Measurements from ENCODE around the gene IQCH. TPM values are rescaled to one million over a fixed set of nuclear protein-coding genes. Genes with fewer than 3 reads are reported as not detected.

IQCH gene
- total RNA-seq, 1 donor from 2014 or later = 1.5 TPM

DNA sequence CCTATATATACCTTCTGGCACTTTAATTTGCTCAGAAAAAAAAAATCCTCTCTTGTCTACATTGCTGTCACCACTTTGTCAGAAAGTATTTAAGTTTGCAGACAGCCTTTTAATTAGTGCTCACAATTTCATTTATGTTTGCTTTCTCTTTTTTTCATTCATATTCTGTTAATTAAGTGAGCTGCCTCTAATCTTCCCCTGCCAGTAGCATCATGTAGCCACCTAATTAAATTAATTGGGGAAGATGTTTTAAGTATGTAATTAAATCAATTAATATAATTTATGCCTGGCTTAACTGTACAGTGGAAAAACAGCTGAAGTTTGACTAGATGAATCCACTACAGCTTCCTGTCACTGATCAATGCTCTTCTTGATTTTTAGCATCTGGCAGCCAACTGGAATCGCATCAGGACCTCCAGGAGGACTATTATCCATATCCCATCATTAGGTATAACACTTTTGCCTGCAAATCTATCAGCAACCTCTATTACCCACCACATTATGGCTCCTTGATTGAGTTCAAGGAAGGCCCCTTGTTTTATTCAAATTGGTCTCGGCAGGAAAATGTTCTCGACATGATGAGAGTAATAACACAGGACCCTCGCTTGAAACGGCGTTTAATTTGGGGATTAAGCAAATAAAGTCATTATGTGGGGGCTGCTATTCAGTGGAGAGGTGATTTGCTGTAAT lies 118.5 kb downstream of the IQCH start:
- no peak for DNase-seq
- TF ChIP-seq, protein P1, sequence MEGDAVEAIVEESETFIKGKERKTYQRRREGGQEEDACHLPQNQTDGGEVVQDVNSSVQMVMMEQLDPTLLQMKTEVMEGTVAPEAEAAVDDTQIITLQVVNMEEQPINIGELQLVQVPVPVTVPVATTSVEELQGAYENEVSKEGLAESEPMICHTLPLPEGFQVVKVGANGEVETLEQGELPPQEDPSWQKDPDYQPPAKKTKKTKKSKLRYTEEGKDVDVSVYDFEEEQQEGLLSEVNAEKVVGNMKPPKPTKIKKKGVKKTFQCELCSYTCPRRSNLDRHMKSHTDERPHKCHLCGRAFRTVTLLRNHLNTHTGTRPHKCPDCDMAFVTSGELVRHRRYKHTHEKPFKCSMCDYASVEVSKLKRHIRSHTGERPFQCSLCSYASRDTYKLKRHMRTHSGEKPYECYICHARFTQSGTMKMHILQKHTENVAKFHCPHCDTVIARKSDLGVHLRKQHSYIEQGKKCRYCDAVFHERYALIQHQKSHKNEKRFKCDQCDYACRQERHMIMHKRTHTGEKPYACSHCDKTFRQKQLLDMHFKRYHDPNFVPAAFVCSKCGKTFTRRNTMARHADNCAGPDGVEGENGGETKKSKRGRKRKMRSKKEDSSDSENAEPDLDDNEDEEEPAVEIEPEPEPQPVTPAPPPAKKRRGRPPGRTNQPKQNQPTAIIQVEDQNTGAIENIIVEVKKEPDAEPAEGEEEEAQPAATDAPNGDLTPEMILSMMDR (IDR thresholded peaks at IDR 0.05) = no peak
- H3K4me1 Mint-ChIP-seq = no peaks in the 10 kb centered on the region
- H3K4me3 Mint-ChIP-seq = no peak overlapping the region
- CTCF ChIA-PET = no interaction called here
- intact Hi-C loops (cut with micrococcal nuclease) = no loop called here
- POLR2A ChIA-PET = no interaction called here
- no peak for ATAC-seq (ENCODE audit: low read depth)
- peaks cover 16% of the 10 kb centered on the region for H3K27me3 Mint-ChIP-seq
- H3K36me3 Mint-ChIP-seq (ENCODE audit: low read depth) = no peaks in the 10 kb centered on the region
- no peaks in the 10 kb centered on the region for H3K9me3 Mint-ChIP-seq
- no peak overlapping the region for H3K27ac Mint-ChIP-seq

DNA sequence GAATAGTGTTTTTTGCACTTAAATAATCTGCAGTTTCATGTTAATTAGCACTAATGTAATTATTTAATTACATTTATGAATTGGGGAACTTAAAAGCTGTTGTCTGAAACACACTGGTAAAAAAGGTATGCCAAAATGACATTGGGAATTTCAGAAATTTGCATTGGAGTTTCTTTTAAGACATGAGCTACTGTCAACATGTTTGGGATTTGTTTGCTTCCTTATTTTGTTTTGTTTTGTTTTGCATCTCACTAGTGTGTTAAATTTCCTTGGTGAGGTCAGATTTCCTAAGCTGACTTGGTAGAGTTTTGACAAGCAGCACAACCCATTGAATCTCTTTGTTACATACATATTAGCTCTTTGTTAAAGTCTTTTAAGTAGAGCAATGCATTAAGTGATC lies 119.4 kb downstream of the IQCH start:
- CTCF ChIA-PET = no interaction called here
- intact Hi-C loops (cut with micrococcal nuclease) = no loop called here
- no peaks in the 10 kb centered on the region for H3K36me3 Mint-ChIP-seq (ENCODE audit: low read depth)
- H3K9me3 Mint-ChIP-seq = no peaks in the 10 kb centered on the region
- peaks cover 16% of the 10 kb centered on the region for H3K27me3 Mint-ChIP-seq
- TF ChIP-seq, protein P1 (IDR thresholded peaks at IDR 0.05) = no peak
- H3K4me3 Mint-ChIP-seq = no peak overlapping the region
- no peak overlapping the region for H3K27ac Mint-ChIP-seq
- ATAC-seq (ENCODE audit: low read depth) (no peak), DNase-seq (no peak)
- POLR2A ChIA-PET = no interaction called here
- no peaks in the 10 kb centered on the region for H3K4me1 Mint-ChIP-seq

DNA sequence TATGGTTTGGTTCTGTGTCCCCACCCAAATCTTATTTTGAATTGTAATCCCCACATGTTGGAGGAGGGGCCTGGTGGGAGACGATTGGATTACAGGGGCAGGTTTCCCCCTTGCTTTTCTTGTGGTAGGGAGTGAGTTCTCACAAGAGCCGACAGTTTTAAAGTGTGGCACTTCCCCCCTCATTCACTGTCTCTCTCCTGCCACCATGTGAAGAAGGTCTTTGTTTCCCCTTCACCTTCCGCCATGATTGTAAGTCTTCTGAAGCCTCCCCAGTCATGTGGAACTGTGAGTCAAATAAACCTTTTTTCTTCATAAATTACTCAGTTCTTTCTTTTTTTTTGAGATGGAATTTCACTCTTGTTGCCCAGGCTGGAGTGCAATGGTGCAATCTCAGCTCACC lies 124.9 kb downstream of the IQCH start:
- CTCF ChIA-PET = no interaction called here
- no peaks in the 10 kb centered on the region for H3K9me3 Mint-ChIP-seq
- H3K27ac Mint-ChIP-seq = no peak overlapping the region
- POLR2A ChIA-PET = no interaction called here
- no peaks in the 10 kb centered on the region for H3K4me1 Mint-ChIP-seq
- no peaks in the 10 kb centered on the region for H3K36me3 Mint-ChIP-seq (ENCODE audit: low read depth)
- H3K27me3 Mint-ChIP-seq = peaks cover 8% of the 10 kb centered on the region
- intact Hi-C loops (cut with micrococcal nuclease) = no loop called here
- H3K4me3 Mint-ChIP-seq = no peak overlapping the region
- TF ChIP-seq, protein P1 (IDR thresholded peaks at IDR 0.05) = no peak
- DNase-seq = no peak
- no peak for ATAC-seq (ENCODE audit: low read depth)

DNA sequence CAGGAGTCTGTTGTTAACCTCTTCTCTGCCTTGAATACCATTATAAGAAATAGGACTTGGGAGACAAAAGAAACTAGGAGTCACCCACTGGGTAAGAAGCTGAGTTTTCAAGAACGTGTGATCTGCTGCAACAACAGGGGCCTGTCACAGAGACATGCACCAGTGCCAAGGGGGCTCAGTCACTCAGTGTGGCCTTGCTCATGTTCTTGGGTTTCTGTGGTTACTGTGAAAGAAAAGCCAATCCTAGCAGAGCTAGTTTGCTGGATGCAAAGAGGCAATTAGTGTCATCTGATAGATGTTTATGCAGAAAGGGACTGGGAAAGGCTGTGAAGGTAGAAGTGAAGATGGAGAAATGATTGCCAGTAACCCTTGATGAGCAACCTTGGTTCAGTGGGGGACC lies 126.3 kb downstream of the IQCH start:
- CTCF ChIA-PET = no interaction called here
- no peak for ATAC-seq (ENCODE audit: low read depth)
- no peaks in the 10 kb centered on the region for H3K9me3 Mint-ChIP-seq
- intact Hi-C loops (cut with micrococcal nuclease) = no loop called here
- no peak for DNase-seq
- no peaks in the 10 kb centered on the region for H3K4me1 Mint-ChIP-seq
- H3K27me3 Mint-ChIP-seq = peaks cover 12% of the 10 kb centered on the region
- no peak overlapping the region for H3K27ac Mint-ChIP-seq
- no peaks in the 10 kb centered on the region for H3K36me3 Mint-ChIP-seq (ENCODE audit: low read depth)
- TF ChIP-seq, protein P1 (IDR thresholded peaks at IDR 0.05) = no peak
- POLR2A ChIA-PET = no interaction called here
- H3K4me3 Mint-ChIP-seq = no peak overlapping the region

DNA sequence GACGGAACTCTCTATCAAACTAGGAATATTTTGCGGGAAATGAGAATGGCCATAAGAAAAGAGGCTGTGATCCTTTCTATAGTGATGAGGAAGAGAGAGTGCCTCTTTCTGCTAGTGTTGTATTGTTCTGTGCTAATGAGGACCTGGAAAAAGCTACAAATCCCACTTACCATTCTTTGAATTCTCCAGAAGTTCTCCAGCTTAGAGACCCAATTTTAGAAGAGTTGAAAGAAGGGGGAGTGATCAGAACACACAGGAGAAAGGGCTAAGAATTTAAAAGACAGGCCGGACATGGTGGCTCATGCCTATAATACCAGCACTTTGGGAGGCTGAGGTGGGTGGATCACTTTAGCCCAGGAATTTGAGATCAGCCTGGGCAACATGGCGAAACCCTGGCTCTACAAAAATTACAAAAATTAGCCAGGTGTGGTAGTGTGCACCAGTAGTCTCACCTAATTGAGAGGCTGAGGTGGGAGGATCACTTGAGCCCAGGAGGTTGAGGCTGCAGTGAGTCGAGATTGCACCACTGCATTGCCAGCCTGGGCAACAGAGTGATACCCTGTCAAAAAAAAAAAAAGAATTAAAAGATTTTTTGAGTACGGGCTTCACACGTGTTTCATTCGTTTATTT lies 126.9 kb downstream of the IQCH start:
- Mint-ChIP-seq H3K27me3 (peaks cover 12% of the 10 kb centered on the region), H3K27ac (no peak overlapping the region), H3K36me3 (ENCODE audit: low read depth) (no peaks in the 10 kb centered on the region), H3K9me3 (no peaks in the 10 kb centered on the region), H3K4me3 (no peak overlapping the region), H3K4me1 (no peaks in the 10 kb centered on the region)
- CTCF ChIA-PET = no interaction called here
- TF ChIP-seq, protein P1 (IDR thresholded peaks at IDR 0.05) = no peak
- no peak for ATAC-seq (ENCODE audit: low read depth)
- POLR2A ChIA-PET = no interaction called here
- intact Hi-C loops (cut with micrococcal nuclease) = no loop called here
- no peak for DNase-seq

Measured in activated B cell treated with CpG ODN at 0.5 μM for 24 hours (primary cell).